ENCODE results near the gene SIX1.

SIX1 gene

DNA sequence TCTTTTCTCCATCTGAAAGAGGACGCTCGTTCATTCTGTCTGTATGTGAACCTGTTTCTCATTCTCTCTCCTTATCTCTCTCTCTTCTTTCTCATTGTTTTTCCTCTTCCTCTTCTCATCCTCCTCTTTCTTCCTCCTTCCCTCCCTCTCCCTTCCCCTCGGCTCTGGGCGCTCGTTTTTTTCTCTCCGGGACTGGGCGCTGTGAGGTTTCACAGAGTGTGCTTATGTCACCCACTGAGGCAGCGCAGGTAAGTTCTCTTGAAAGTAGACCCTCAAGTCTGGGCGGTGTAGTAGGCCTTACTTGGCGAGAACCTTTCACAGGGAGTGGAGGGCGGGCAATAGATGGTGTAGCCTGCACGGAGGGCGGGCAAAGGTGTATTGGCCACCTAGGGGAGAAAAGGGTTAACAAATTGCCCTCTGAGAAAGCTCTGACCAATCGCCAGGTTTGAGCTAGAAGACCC is 4.5 kb upstream of the SIX1 start:
- TF ChIP-seq EZH2phosphoT487 (IDR thresholded peaks at IDR 0.05; ENCODE audit: borderline replicate concordance, low read length), result no peak
- TF ChIP-seq, protein P1, sequence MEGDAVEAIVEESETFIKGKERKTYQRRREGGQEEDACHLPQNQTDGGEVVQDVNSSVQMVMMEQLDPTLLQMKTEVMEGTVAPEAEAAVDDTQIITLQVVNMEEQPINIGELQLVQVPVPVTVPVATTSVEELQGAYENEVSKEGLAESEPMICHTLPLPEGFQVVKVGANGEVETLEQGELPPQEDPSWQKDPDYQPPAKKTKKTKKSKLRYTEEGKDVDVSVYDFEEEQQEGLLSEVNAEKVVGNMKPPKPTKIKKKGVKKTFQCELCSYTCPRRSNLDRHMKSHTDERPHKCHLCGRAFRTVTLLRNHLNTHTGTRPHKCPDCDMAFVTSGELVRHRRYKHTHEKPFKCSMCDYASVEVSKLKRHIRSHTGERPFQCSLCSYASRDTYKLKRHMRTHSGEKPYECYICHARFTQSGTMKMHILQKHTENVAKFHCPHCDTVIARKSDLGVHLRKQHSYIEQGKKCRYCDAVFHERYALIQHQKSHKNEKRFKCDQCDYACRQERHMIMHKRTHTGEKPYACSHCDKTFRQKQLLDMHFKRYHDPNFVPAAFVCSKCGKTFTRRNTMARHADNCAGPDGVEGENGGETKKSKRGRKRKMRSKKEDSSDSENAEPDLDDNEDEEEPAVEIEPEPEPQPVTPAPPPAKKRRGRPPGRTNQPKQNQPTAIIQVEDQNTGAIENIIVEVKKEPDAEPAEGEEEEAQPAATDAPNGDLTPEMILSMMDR (IDR thresholded peaks at IDR 0.05; ENCODE audit: low read depth, low read length, poor library complexity, severe bottlenecking), result no peak
- H3K36me3 ChIP-seq (ENCODE audit: control insufficient read depth, low read length), result no peaks in the 10 kb centered on the region
- peaks cover 21% of the 10 kb centered on the region for H3K27me3 ChIP-seq (ENCODE audit: control insufficient read depth, low read length)
- peaks cover 25% of the 10 kb centered on the region for H3K4me1 ChIP-seq (ENCODE audit: control insufficient read depth, low read length)
- H3K27ac ChIP-seq (ENCODE audit: low read depth, low read length), result no peak overlapping the region
- H3F3A ChIP-seq (ENCODE audit: control insufficient read depth, insufficient read depth), result no peaks in the 10 kb centered on the region
- no peaks in the 10 kb centered on the region for H4K20me1 ChIP-seq (ENCODE audit: control insufficient read depth, insufficient read depth, low read depth, low read length)
- H3K79me2 ChIP-seq (ENCODE audit: control insufficient read depth, low read length), result no peaks in the 10 kb centered on the region
- no peak overlapping the region for H3K4me2 ChIP-seq (ENCODE audit: low read length)
- H3K9me2 ChIP-seq (replicated peaks; ENCODE audit: control insufficient read depth, low read length), result no peaks in the 10 kb centered on the region
- no peak overlapping the region for H3K4me3 ChIP-seq (ENCODE audit: low read length)
- no peaks in the 10 kb centered on the region for H3K9me3 ChIP-seq (ENCODE audit: control insufficient read depth, insufficient read depth, low read length)

DNA sequence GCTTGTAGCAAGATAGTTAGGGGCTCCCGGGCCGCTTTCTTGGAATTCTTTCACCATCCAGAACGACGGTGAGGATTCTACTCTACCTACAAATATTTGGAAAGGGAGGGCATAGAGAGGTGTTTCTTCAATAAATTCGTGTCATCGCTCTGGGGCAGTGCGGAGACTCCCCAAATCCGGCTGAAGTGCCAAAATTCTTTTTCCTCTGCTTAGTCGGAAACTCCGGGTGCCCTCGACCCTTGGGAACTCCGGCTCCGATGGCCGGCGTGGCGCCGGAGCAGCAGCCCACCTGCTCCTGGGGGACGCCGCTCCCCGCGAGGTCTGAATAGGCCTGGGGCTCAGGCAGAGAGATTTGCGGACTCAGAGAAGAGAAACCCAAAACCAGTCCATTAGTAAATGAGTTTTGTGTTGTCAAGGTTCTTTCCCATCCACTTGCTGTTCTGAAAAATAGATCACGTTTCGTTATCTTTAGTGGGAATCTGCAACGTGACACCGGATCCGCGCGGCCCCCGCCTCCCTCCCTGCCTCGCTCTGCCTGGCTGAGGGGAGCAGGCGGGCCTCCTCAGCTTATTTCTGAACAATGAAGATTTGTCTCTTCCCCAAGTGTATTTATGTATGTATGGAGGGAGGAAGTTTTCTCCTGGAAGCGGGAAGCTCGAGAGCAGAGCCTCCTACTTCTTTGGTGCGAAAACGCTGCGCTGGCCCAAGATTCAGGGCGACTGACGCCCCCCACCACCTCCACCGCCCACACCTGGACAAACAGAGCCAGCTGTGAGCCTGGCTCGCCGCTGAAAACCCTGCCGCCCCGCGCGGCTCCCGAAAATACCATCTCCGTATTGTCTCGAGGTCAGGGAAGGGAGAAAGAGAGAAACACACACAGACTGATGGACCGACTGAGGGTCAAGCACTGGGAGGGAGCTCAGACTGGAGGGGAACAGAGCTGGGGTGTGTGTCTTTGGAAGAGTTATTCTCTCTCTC is 3.7 kb upstream of the SIX1 start:
- Histone ChIP-seq H3K27ac (ENCODE audit: low read depth, low read length) (no peak overlapping the region), H4K20me1 (ENCODE audit: control insufficient read depth, insufficient read depth, low read depth, low read length) (no peaks in the 10 kb centered on the region), H3F3A (ENCODE audit: control insufficient read depth, insufficient read depth) (no peaks in the 10 kb centered on the region), H3K36me3 (ENCODE audit: control insufficient read depth, low read length) (no peaks in the 10 kb centered on the region), H3K4me2 (ENCODE audit: low read length) (no peak overlapping the region), H3K9me2 (replicated peaks; ENCODE audit: control insufficient read depth, low read length) (no peaks in the 10 kb centered on the region), H3K27me3 (ENCODE audit: control insufficient read depth, low read length) (peaks cover 21% of the 10 kb centered on the region), H3K9me3 (ENCODE audit: control insufficient read depth, insufficient read depth, low read length) (no peaks in the 10 kb centered on the region), H3K4me1 (ENCODE audit: control insufficient read depth, low read length) (peaks cover 17% of the 10 kb centered on the region), H3K79me2 (ENCODE audit: control insufficient read depth, low read length) (no peaks in the 10 kb centered on the region), H3K4me3 (ENCODE audit: low read length) (no peak overlapping the region)
- TF ChIP-seq, protein P1 (IDR thresholded peaks at IDR 0.05; ENCODE audit: low read depth, low read length, poor library complexity, severe bottlenecking), result no peak
- no peak for TF ChIP-seq EZH2phosphoT487 (IDR thresholded peaks at IDR 0.05; ENCODE audit: borderline replicate concordance, low read length)

DNA sequence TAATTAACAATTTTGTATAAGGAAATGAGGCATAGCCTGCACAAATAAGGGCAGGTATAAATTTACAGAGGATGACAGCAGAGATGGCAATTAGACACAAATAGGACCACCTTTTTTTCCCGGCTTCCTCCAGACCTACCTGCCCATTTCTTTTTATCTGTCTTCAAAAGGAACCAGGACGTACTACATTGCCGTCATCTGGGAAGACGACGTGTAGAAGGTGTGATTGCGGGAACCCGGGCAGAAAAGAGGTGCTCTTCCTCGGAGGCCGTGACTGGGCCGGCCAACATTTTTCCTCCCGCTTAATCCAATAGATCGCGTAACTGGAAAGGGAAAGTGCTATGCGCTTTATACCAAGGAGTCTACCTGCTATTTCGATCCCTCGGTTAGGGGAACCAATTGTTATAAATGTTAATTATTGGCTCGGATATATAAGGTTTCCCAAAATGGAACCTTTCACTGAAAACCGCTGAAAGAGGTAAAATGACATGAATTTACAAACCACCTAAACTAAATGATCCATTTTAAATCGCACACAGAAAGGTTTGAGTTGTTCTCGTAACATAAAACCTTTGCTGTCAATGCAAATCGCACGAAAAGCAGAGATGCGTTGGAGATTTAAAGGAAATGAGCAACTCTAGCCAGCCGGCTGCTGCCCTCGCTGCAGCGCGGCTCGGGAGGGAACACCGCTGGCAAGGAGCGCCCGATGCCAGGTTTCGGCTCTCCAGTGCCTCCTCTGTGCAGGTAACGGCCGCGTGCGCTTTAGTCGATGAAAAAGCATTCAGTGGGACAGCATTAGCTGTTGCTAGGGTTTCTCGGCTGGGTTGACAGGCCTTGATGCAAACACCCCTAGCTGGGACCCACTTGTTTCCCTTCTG is 2.8 kb upstream of the SIX1 start:
- Histone ChIP-seq H4K20me1 (ENCODE audit: control insufficient read depth, insufficient read depth, low read depth, low read length) (no peaks in the 10 kb centered on the region), H3K27me3 (ENCODE audit: control insufficient read depth, low read length) (peaks cover 21% of the 10 kb centered on the region), H3K79me2 (ENCODE audit: control insufficient read depth, low read length) (no peaks in the 10 kb centered on the region), H3K9me2 (replicated peaks; ENCODE audit: control insufficient read depth, low read length) (no peaks in the 10 kb centered on the region), H3F3A (ENCODE audit: control insufficient read depth, insufficient read depth) (no peaks in the 10 kb centered on the region), H3K4me1 (ENCODE audit: control insufficient read depth, low read length) (peaks cover 12% of the 10 kb centered on the region), H3K9me3 (ENCODE audit: control insufficient read depth, insufficient read depth, low read length) (no peaks in the 10 kb centered on the region), H3K36me3 (ENCODE audit: control insufficient read depth, low read length) (no peaks in the 10 kb centered on the region), H3K27ac (ENCODE audit: low read depth, low read length) (no peak overlapping the region), H3K4me3 (ENCODE audit: low read length) (no peak overlapping the region), H3K4me2 (ENCODE audit: low read length) (no peak overlapping the region)
- no peak for TF ChIP-seq EZH2phosphoT487 (IDR thresholded peaks at IDR 0.05; ENCODE audit: borderline replicate concordance, low read length)
- TF ChIP-seq, protein P1 (IDR thresholded peaks at IDR 0.05; ENCODE audit: low read depth, low read length, poor library complexity, severe bottlenecking), result no peak

Data from DOHH2 (cell line).